Stimulated activated naive CD8-positive, alpha-beta T cell treated with anti-CD3 and anti-CD28 coated beads, Interleukin-15, Interleukin-2, amounts not matched to agents 100 ng/mL and 50 ng/mL, for 24 hours (primary cell): Measurements from ENCODE around the gene CEP120.

Experiments
- H3K27ac Mint-ChIP-seq: one replicate; pipeline ENCODE4 v1.8.0; 2021; ENCODE audit warnings: mild to moderate bottlenecking, mixed read lengths
- H3K27me3 Mint-ChIP-seq: one replicate; pipeline ENCODE4 v1.8.0; 2021; ENCODE audit warnings: mixed read lengths
- H3K36me3 Mint-ChIP-seq: one replicate; pipeline ENCODE4 v1.8.0; 2021; ENCODE audit warnings: low read depth, mixed read lengths
- H3K4me1 Mint-ChIP-seq: one replicate; pipeline ENCODE4 v1.8.0; 2021; ENCODE audit warnings: low read depth, mixed read lengths
- H3K4me3 Mint-ChIP-seq: one replicate; pipeline ENCODE4 v1.8.0; 2021; ENCODE audit warnings: mild to moderate bottlenecking, mixed read lengths
- H3K9me3 Mint-ChIP-seq: one replicate; pipeline ENCODE4 v1.8.0; 2021; ENCODE audit warnings: mixed read lengths

The CEP120 gene

DNA sequence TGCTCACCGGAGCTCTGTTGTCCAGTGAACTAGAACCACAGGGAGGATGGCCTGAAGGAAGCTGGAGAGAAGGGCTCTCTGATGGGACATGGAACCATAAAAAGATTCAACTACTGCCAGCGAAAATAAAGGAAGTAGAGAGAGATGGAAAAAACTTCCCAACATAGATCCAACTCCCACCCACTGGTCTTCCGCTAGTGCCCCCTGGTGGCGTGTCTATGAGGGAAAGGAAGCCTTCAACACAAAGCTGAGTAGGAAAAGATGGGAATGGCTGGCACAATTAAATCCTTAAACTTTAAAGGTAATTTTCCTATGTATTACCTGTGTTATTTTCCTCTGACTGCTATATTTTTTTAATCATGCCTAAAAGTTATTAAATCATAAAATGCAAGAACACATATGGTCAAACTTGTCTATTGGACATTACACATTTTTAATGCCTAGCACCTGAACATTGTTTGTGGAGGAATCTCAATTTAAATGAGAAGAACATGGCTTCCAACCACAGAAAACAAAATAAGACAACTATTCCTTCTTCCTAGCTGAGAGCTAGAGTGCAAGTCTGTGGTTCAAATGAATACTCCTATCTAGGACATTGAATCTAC is 51.5 kb downstream of the CEP120 start:
- Mint-ChIP-seq H3K4me3 (no peak overlapping the region), H3K27ac (no peak overlapping the region), H3K9me3 (no peaks in the 10 kb centered on the region), H3K27me3 (no peaks in the 10 kb centered on the region), H3K36me3 (peaks cover 50% of the 10 kb centered on the region), H3K4me1 (no peaks in the 10 kb centered on the region)

DNA sequence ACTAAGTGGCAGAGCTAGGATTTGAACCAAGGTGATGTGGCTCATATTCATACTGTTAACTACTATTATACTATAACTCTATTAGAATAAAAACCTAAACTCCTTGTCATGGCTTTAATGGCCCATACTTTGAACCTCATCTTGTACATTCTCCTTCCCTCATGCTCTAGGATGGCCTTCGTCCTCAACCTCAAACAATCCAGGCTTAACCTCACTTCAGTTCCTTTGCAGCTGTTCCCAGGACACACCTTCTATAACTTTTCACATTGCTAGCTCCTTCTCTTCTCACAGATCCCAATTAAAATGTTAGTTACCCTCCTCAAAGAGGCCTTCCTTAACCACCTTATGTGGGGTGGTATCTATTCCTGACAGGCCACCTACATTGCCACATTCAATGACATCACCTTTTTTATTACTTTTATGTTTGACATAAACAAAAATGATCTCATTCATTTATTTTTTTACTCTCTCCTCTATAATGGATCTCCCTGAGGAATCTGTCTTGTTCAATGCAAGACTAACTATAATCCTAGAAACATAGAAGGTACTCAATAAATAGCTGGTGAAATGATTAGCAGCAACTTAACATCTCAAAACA is 53.7 kb downstream of the CEP120 start:
- Mint-ChIP-seq H3K4me3 (no peak overlapping the region), H3K4me1 (no peaks in the 10 kb centered on the region), H3K36me3 (peaks cover 40% of the 10 kb centered on the region), H3K27ac (no peak overlapping the region), H3K9me3 (no peaks in the 10 kb centered on the region), H3K27me3 (no peaks in the 10 kb centered on the region)

DNA sequence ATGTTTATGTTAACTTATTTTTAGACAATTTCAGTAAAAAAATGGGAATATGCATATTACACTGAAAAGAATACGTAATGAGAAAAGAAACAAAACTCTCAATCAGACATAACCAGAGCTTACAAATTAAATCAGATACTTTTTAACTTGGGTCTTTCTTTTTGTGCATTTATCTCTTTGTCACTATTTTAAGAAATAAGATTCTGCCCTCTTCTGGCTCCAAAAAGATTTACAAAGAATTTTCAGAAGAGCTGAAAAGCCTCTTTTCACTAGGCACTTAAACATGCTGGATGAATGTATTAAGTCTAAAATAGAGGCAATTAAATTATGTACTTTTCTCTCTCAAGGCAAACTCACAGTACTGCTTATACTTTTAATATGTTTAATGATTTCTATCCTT is 55.5 kb downstream of the CEP120 start:
- H3K36me3 Mint-ChIP-seq = peaks cover 41% of the 10 kb centered on the region
- H3K27me3 Mint-ChIP-seq = no peaks in the 10 kb centered on the region
- no peaks in the 10 kb centered on the region for H3K4me1 Mint-ChIP-seq
- no peak overlapping the region for H3K4me3 Mint-ChIP-seq
- H3K27ac Mint-ChIP-seq = no peak overlapping the region
- H3K9me3 Mint-ChIP-seq = no peaks in the 10 kb centered on the region

DNA sequence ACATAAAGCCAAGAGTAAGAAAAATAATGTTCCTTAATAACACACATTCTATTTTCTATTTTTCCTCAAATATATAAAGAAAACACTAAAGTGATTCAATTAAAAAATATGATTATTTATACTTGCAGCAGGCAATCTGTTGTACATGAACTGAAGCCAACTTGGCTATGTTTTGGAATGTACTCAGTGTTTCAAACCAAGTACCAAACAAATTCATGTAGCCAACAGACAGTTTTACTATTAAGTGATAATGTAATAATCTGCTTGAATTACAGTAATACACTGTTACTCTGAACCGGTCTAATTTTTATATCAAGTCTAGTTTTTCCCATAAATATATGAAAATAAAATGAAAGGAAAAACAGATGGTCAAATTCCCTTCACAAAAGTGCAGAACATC is 58.0 kb downstream of the CEP120 start:
- Mint-ChIP-seq H3K27ac (no peak overlapping the region), H3K4me3 (no peak overlapping the region), H3K4me1 (no peaks in the 10 kb centered on the region), H3K27me3 (no peaks in the 10 kb centered on the region), H3K36me3 (peaks cover 49% of the 10 kb centered on the region), H3K9me3 (no peaks in the 10 kb centered on the region)

DNA sequence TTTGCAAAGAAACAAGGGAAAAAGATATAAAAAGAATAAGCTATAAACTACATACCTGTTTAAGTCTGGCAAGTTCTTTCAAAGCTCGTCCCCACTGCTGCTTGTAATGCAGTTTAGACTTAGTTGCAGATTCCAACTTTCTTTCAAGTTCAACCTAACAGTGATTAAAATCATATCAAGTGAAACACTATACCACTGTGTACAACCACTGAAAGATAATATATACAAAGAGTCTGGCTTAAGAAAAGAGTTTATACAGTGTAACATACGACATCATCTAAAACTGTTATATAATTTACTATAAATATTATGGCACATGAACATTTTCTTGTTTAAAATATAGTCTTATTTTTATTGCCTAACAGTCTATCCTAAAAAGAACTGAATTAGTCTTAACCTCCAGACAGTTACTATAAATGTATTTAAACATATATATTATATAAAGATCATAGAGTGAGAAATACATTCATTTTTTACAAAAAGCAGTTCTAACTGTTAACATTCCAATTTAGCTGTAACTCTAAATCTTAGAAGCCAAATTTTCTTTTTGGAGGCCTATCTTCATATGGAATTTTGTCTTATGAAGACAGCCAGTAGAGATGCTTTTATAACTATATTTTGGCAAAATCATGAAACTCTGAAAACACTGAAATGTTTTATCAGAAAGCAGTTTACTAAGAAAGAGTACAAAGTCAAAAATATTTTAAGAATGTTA is 58.6 kb downstream of the CEP120 start:
- H3K4me1 Mint-ChIP-seq = no peaks in the 10 kb centered on the region
- H3K36me3 Mint-ChIP-seq = peaks cover 55% of the 10 kb centered on the region
- no peak overlapping the region for H3K27ac Mint-ChIP-seq
- no peak overlapping the region for H3K4me3 Mint-ChIP-seq
- no peaks in the 10 kb centered on the region for H3K27me3 Mint-ChIP-seq
- H3K9me3 Mint-ChIP-seq = no peaks in the 10 kb centered on the region

DNA sequence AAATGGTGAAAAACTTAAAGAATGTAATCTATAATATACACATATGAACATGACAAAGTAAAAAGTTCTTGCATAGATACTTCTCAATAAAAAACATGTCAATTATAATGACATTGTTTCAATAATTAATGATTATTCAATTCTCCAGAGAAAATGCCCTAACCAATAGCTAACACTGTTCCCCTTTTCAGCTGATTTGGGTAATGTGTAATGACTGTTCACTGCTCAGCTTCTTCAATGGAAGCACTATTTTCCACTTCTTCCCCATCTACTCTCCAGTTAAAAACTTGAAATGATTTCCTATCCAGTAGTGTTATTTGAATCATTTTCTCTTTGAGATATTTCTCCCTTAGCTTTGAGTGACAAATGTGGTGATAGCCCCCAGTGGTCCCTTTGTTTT is 62.3 kb downstream of the CEP120 start:
- no peak overlapping the region for H3K27ac Mint-ChIP-seq
- H3K9me3 Mint-ChIP-seq = peaks cover 11% of the 10 kb centered on the region
- no peak overlapping the region for H3K4me3 Mint-ChIP-seq
- peaks cover 73% of the 10 kb centered on the region for H3K36me3 Mint-ChIP-seq
- no peaks in the 10 kb centered on the region for H3K4me1 Mint-ChIP-seq
- no peaks in the 10 kb centered on the region for H3K27me3 Mint-ChIP-seq

DNA sequence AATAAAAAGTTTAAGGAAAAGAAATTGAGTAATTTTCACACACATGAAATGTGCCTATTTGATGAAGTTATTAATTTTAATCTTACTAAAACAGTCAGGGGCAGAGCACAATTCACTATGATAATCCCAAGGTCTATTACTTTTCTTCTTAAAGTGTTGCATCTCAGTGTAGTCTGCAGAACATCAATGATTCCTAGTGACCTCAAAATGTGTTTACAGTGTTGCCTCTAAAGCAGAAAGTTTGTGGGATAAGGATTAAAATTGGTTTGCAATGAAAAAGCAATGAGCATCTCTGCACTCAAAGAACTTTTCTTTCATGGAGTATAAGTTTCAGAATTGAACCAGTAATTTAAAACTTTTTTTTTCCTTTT is 63.0 kb downstream of the CEP120 start:
- Mint-ChIP-seq H3K4me1 (no peaks in the 10 kb centered on the region), H3K4me3 (no peak overlapping the region), H3K27ac (no peak overlapping the region), H3K36me3 (peaks cover 69% of the 10 kb centered on the region), H3K9me3 (peaks cover 11% of the 10 kb centered on the region), H3K27me3 (no peaks in the 10 kb centered on the region)

DNA sequence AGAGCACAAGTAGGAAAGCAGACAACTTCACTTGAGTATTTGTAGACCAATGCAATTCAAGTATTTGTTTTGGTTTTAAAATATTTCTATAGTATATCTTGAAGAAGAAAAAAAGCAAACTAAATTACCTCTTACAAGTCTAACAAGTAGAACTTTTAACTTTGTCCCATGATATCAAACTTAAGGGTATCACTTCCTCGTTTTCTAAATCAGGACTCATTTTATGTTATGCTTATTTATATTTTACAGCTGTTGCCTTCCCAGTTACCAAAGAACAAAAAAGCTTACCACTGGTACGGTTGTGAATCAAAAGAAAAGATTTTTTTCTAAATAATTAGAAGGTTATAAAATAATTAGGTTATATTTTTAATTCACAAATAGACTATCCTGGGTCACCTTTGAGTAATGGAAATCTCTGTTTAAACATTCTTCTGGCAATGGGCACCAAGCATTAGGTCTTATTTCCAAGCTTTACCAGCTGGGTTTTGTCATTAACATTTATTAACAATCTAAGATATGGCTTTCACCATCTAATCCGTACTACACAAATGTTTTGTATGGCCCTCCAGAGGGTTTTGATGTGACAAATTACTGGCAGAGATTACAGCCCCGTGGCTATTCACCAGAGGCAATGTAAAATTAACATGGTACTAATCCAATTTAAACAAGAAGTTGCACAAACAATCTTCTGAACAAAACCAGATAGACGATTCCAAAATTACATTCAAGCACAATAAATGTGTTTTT is 63.6 kb downstream of the CEP120 start:
- H3K9me3 Mint-ChIP-seq = peaks cover 11% of the 10 kb centered on the region
- H3K4me3 Mint-ChIP-seq = no peak overlapping the region
- H3K27ac Mint-ChIP-seq = no peak overlapping the region
- no peaks in the 10 kb centered on the region for H3K4me1 Mint-ChIP-seq
- peaks cover 69% of the 10 kb centered on the region for H3K36me3 Mint-ChIP-seq
- H3K27me3 Mint-ChIP-seq = no peaks in the 10 kb centered on the region

DNA sequence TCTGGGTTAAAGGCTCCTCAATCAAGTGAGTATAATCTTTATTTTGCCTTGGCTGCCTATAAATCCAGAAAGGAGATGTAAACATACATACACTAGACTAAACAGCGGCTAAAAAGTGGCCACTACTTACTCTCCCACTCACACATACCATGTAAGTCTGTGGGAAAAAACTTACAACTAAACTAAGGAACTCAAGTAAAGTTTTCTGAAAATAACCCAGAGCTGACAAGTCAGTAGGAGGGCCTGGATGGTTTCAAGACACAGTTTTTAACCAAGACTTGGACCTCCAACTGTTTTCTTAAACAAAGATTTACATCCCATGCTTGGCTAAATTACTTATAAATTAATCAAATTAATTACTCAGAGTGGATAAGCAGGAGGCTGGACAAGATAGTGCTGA is 64.5 kb downstream of the CEP120 start:
- Mint-ChIP-seq H3K36me3 (peaks cover 74% of the 10 kb centered on the region), H3K27ac (no peak overlapping the region), H3K9me3 (peaks cover 11% of the 10 kb centered on the region), H3K4me1 (no peaks in the 10 kb centered on the region), H3K4me3 (no peak overlapping the region), H3K27me3 (no peaks in the 10 kb centered on the region)

DNA sequence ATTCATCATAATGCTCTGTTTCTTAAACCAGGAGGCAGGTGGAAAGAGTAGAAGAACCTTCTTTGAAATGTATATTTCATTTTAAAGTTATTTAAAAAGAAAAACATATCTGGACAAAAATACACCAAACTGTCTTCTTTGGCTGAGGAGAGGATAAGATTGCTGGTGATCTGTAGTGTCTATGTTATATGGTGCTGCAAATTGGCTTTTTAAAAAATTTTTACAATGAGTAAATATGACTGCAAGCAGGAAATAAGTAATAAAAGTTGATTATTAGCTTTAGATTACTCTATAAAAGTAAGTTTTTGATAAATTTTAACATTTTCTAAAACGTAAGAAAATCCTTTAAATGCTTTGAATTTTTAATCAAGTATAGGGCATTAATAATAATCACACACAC is 64.9 kb downstream of the CEP120 start:
- peaks cover 11% of the 10 kb centered on the region for H3K9me3 Mint-ChIP-seq
- peaks cover 78% of the 10 kb centered on the region for H3K36me3 Mint-ChIP-seq
- H3K27ac Mint-ChIP-seq = no peak overlapping the region
- H3K4me1 Mint-ChIP-seq = no peaks in the 10 kb centered on the region
- no peak overlapping the region for H3K4me3 Mint-ChIP-seq
- no peaks in the 10 kb centered on the region for H3K27me3 Mint-ChIP-seq

DNA sequence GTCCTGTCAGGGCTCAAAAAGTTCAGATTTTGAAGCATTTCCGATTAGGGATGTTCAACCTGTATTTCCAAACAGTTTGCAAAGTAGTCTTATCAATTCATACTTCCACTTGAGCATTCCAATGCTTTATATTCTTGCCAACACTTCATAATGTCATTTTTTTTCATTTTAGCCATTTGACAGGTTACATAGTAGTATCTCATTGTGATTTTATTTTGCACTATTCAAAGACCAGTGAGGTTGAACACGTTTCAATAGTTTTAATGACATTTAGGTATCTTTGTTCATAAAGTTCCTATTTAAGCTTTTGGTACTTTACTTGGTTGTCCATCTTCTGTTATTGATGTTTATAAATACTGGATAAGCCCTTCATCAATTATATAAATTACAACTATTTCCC is 71.4 kb downstream of the CEP120 start:
- Mint-ChIP-seq H3K4me3 (no peak overlapping the region), H3K4me1 (no peaks in the 10 kb centered on the region), H3K27ac (no peak overlapping the region), H3K27me3 (no peaks in the 10 kb centered on the region), H3K9me3 (peaks cover 3% of the 10 kb centered on the region), H3K36me3 (peaks cover 51% of the 10 kb centered on the region)

DNA sequence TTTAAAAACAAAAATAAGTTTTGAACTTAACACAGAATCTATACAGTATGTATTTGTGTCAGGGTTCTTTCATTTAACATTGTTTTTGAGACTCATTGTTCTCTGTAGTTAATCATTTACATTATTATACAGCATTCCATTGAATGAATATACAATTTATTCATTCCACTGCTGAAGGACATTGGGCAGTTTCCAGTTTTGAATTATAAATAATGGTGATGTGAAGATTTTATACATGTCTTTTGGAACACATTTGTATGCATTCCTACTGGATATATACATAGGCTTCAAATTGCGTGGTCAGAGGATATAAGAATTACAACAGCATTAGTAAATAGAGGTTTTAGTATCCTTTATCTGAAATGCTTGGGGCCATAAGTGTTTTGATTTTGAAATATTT is 72.0 kb downstream of the CEP120 start:
- Mint-ChIP-seq H3K27me3 (no peaks in the 10 kb centered on the region), H3K4me1 (no peaks in the 10 kb centered on the region), H3K9me3 (no peaks in the 10 kb centered on the region), H3K36me3 (peaks cover 50% of the 10 kb centered on the region), H3K4me3 (no peak overlapping the region), H3K27ac (no peak overlapping the region)

DNA sequence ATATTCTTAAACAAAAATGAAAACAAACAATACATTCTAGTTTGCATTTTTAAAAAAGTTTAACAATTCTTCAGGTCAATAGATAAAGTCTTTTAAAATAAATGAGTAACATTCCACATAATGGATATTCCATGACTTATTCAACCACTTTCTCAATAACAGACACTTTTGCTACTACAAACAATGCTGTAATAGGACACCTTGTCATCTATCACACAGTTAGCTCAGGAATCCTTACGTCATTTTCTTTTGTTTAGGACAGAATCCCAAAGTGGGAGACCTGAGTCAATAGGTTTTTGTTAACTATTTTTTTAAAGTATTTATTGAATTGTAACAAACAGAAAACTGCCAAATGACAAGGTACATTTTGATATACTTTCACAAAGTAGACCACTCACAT is 72.5 kb downstream of the CEP120 start:
- H3K4me3 Mint-ChIP-seq = no peak overlapping the region
- no peak overlapping the region for H3K27ac Mint-ChIP-seq
- no peaks in the 10 kb centered on the region for H3K27me3 Mint-ChIP-seq
- no peaks in the 10 kb centered on the region for H3K4me1 Mint-ChIP-seq
- peaks cover 51% of the 10 kb centered on the region for H3K36me3 Mint-ChIP-seq
- no peaks in the 10 kb centered on the region for H3K9me3 Mint-ChIP-seq

DNA sequence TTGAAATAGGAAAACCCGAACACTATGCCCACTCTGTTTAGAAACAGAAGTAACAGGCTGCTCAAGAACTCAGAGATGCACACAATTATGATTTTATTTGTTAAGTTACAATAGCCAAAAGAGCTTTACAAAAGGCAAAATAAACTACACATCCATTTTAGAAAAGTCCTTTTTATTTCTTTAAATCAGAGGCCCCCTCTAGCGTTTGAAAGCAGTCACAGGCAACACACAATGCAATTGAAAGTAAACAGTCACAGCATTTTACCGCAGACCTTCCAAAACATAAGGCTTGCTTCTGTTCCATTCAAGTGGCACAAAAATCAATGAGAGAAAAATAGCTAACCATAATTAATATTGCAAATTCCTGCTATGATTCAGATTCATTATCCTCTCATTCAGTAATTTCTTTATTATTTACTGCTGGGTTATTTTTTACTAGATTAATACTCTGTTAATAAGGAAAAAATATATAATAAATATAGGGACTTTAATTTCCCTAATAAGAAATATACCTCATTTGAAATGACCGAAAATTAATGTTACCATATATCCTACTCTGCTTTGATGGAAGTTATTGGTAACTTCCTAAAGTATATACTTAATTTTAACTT is 78.3 kb downstream of the CEP120 start:
- no peaks in the 10 kb centered on the region for H3K4me1 Mint-ChIP-seq
- H3K9me3 Mint-ChIP-seq = no peaks in the 10 kb centered on the region
- no peak overlapping the region for H3K4me3 Mint-ChIP-seq
- no peaks in the 10 kb centered on the region for H3K27me3 Mint-ChIP-seq
- no peak overlapping the region for H3K27ac Mint-ChIP-seq
- peaks cover 28% of the 10 kb centered on the region for H3K36me3 Mint-ChIP-seq

DNA sequence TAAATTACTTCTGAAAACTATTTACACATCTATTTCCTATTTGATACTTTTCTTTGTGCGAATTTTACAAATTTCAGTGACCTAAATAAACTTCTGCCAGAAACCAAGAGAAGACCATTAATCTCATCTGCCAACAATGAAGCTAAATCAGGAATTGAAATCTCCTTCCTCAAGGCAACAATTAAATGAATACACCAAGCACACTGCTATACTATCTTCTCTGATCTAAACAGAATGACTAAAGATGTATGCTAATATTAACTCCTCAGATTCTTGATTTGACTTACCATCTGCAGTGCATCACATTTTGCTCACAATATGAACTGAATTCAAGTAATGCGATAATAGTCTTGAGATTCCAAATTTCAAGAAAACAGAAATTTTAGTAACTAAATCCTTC is 82.3 kb downstream of the CEP120 start:
- Mint-ChIP-seq H3K4me3 (no peak overlapping the region), H3K27me3 (peaks cover 4% of the 10 kb centered on the region), H3K9me3 (no peaks in the 10 kb centered on the region), H3K36me3 (peaks cover 4% of the 10 kb centered on the region), H3K4me1 (no peaks in the 10 kb centered on the region), H3K27ac (no peak overlapping the region)
